Measurements from ENCODE around the gene IL17C.

DNA sequence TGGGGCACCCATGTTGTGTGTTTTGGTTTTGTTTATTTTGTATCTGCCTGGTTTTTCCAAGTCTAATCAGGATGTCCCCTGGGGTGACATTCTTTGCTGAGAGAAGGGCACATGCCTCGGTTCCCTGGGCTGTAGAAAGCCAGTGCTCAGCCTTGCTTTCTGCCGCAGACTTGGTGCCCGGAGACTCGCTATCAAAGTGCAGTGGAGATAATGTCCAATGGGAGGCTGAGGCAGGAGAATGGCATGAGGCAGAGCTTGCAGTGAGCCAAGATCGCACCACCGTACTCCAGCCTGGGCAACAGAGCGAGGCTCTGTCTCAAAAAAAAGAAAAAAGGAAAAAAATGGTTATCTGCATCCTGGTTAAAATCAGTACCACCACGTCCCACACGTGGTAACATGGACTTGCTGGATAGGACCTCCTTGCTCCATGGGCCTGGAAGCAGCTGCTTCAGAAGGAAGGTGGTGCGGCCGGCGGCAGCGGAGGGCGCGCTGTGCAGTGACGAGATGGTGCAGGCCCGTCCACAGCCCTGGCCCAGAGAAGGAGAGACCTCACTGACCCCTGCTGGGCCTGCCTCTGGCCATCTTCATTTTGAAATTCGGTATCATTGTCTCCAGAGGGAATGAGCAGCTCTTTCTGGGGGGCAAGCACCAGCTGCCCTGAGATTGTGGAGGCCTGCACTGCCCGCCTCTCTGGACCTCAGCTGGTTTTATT lies 19.3 kb upstream of the IL17C start:
- TF ChIP-seq POLR2A (IDR thresholded peaks at IDR 0.05): no peak
- TF ChIP-seq, protein P1, sequence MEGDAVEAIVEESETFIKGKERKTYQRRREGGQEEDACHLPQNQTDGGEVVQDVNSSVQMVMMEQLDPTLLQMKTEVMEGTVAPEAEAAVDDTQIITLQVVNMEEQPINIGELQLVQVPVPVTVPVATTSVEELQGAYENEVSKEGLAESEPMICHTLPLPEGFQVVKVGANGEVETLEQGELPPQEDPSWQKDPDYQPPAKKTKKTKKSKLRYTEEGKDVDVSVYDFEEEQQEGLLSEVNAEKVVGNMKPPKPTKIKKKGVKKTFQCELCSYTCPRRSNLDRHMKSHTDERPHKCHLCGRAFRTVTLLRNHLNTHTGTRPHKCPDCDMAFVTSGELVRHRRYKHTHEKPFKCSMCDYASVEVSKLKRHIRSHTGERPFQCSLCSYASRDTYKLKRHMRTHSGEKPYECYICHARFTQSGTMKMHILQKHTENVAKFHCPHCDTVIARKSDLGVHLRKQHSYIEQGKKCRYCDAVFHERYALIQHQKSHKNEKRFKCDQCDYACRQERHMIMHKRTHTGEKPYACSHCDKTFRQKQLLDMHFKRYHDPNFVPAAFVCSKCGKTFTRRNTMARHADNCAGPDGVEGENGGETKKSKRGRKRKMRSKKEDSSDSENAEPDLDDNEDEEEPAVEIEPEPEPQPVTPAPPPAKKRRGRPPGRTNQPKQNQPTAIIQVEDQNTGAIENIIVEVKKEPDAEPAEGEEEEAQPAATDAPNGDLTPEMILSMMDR (IDR thresholded peaks at IDR 0.05): no peak
- TF ChIP-seq POLR2AphosphoS5 (IDR thresholded peaks at IDR 0.05): no peak

Data from upper lobe of left lung (tissue), 4 donors.